ENCODE data around the gene GPR42. TPM values are rescaled to one million over a fixed set of nuclear protein-coding genes. Genes with fewer than 3 reads are reported as not detected.

The GPR42 gene
- total and polyA plus RNA-seq, 4 donors = not detected

- no peaks in the 10 kb centered on the region for H3K27me3 ChIP-seq (ENCODE audit: control insufficient read depth in 1 of 2, insufficient read depth in 2 of 2, low read length in 1 of 2)
- intact Hi-C loops (cut with DNase I) = no loop called here
- H3K27ac ChIP-seq (ENCODE audit: low read depth in 1 of 2, low read length in 2 of 2) = no peak overlapping the region
Observed at GRCh38 chr19:35350591-35350990, 20.3 kb upstream of the GPR42 start.

GRCh38 chr19:35351411-35352176 is 19.3 kb upstream of the GPR42 start:
- ATAC-seq (ENCODE audit: low FRiP score) = no peak
- DNase-seq = peak; percentile 38 to 64

More at GRCh38 chr19:35350591-35350990, 20.3 kb upstream of the GPR42 start:
- Histone ChIP-seq H3K4me3 (ENCODE audit: low read length in 2 of 2) (no peak overlapping the region), H3K9me3 (ENCODE audit: control insufficient read depth, low read length) (no peaks in the 10 kb centered on the region), H3K36me3 (ENCODE audit: control insufficient read depth in 1 of 2, insufficient read depth in 2 of 2, low read length in 1 of 2) (no peaks in the 10 kb centered on the region), H3K4me1 (ENCODE audit: control insufficient read depth in 1 of 2, insufficient read depth in 2 of 2, low read length in 2 of 2) (no peaks in the 10 kb centered on the region)
- peak in 1 of 2 donors; percentile 58 for DNase-seq
- no peak for ATAC-seq (ENCODE audit: low FRiP score)
- WGBS, 2 donors = 78 to 85% methylated on average over 7 of the region's 7 CpGs

GRCh38 chr19:35352177-35352447 is 18.8 kb upstream of the GPR42 start:
- intact Hi-C loops (cut with DNase I) = no loop called here
- Histone ChIP-seq H3K36me3 (ENCODE audit: control insufficient read depth in 1 of 2, insufficient read depth in 2 of 2, low read length in 1 of 2) (no peaks in the 10 kb centered on the region), H3K27ac (ENCODE audit: low read depth in 1 of 2, low read length in 2 of 2) (no peak overlapping the region), H3K9me3 (ENCODE audit: control insufficient read depth, low read length) (no peaks in the 10 kb centered on the region), H3K4me1 (ENCODE audit: control insufficient read depth in 1 of 2, insufficient read depth in 2 of 2, low read length in 2 of 2) (no peaks in the 10 kb centered on the region), H3K27me3 (ENCODE audit: control insufficient read depth in 1 of 2, insufficient read depth in 2 of 2, low read length in 1 of 2) (no peaks in the 10 kb centered on the region), H3K4me3 (ENCODE audit: low read length in 2 of 2) (no peak overlapping the region)
- WGBS, 2 donors = 81 to 86% methylated on average over 18 of the region's 18 CpGs
- DNase-seq (no peak), ATAC-seq (ENCODE audit: low FRiP score) (no peak)

More at GRCh38 chr19:35351411-35352176, 19.3 kb upstream of the GPR42 start:
- H3K27me3 ChIP-seq (ENCODE audit: control insufficient read depth in 1 of 2, insufficient read depth in 2 of 2, low read length in 1 of 2) = no peaks in the 10 kb centered on the region
- no peak overlapping the region for H3K27ac ChIP-seq (ENCODE audit: low read depth in 1 of 2, low read length in 2 of 2)
- no peaks in the 10 kb centered on the region for H3K9me3 ChIP-seq (ENCODE audit: control insufficient read depth, low read length)
- WGBS, 2 donors = 91 to 92% methylated on average over 44 to 47 of the region's 47 CpGs
- H3K4me3 ChIP-seq (ENCODE audit: low read length in 2 of 2) = no peak overlapping the region
- intact Hi-C loops (cut with DNase I) = no loop called here
- H3K4me1 ChIP-seq (ENCODE audit: control insufficient read depth in 1 of 2, insufficient read depth in 2 of 2, low read length in 2 of 2) = no peaks in the 10 kb centered on the region
- no peaks in the 10 kb centered on the region for H3K36me3 ChIP-seq (ENCODE audit: control insufficient read depth in 1 of 2, insufficient read depth in 2 of 2, low read length in 1 of 2)

- H3K27ac ChIP-seq (ENCODE audit: low read depth in 1 of 2, low read length in 2 of 2) = no peak overlapping the region
Observed at GRCh38 chr19:35352448-35353304, 18.2 kb upstream of the GPR42 start.

GRCh38 chr19:35353635-35354034 is 17.2 kb upstream of the GPR42 start:
- no peak overlapping the region for H3K4me3 ChIP-seq (ENCODE audit: low read length in 2 of 2)
- no peaks in the 10 kb centered on the region for H3K4me1 ChIP-seq (ENCODE audit: control insufficient read depth in 1 of 2, insufficient read depth in 2 of 2, low read length in 2 of 2)
- 66 to 70% methylated on average over 9 of the region's 9 CpGs for WGBS, 2 donors
- no peaks in the 10 kb centered on the region for H3K27me3 ChIP-seq (ENCODE audit: control insufficient read depth in 1 of 2, insufficient read depth in 2 of 2, low read length in 1 of 2)
- intact Hi-C loops (cut with DNase I) = no loop called here
- ATAC-seq (ENCODE audit: low FRiP score) (no peak), DNase-seq (peak in 1 of 2 donors; percentile 9)
- H3K27ac ChIP-seq (ENCODE audit: low read depth in 1 of 2, low read length in 2 of 2) = no peak overlapping the region
- no peaks in the 10 kb centered on the region for H3K9me3 ChIP-seq (ENCODE audit: control insufficient read depth, low read length)
- H3K36me3 ChIP-seq (ENCODE audit: control insufficient read depth in 1 of 2, insufficient read depth in 2 of 2, low read length in 1 of 2) = no peaks in the 10 kb centered on the region

More at GRCh38 chr19:35352448-35353304, 18.2 kb upstream of the GPR42 start:
- 30 to 35% methylated on average over 32 of the region's 32 CpGs for WGBS, 2 donors
- H3K4me1 ChIP-seq (ENCODE audit: control insufficient read depth in 1 of 2, insufficient read depth in 2 of 2, low read length in 2 of 2) = no peaks in the 10 kb centered on the region
- intact Hi-C loops (cut with DNase I) = no loop called here
- ATAC-seq (ENCODE audit: low FRiP score) (peak; percentile 62), DNase-seq (peak; percentile 67 to 74)
- H3K27me3 ChIP-seq (ENCODE audit: control insufficient read depth in 1 of 2, insufficient read depth in 2 of 2, low read length in 1 of 2) = no peaks in the 10 kb centered on the region
- no peaks in the 10 kb centered on the region for H3K36me3 ChIP-seq (ENCODE audit: control insufficient read depth in 1 of 2, insufficient read depth in 2 of 2, low read length in 1 of 2)
- no peaks in the 10 kb centered on the region for H3K9me3 ChIP-seq (ENCODE audit: control insufficient read depth, low read length)
- H3K4me3 ChIP-seq (ENCODE audit: low read length in 2 of 2) = no peak overlapping the region

GRCh38 chr19:35354898-35355297 is 16.0 kb upstream of the GPR42 start:
- H3K9me3 ChIP-seq (ENCODE audit: control insufficient read depth, low read length) = no peaks in the 10 kb centered on the region
- no peaks in the 10 kb centered on the region for H3K27me3 ChIP-seq (ENCODE audit: control insufficient read depth in 1 of 2, insufficient read depth in 2 of 2, low read length in 1 of 2)
- no peaks in the 10 kb centered on the region for H3K4me1 ChIP-seq (ENCODE audit: control insufficient read depth in 1 of 2, insufficient read depth in 2 of 2, low read length in 2 of 2)
- intact Hi-C loops (cut with DNase I) = no loop called here
- DNase-seq (peak in 1 of 2 donors; percentile 47), ATAC-seq (ENCODE audit: low FRiP score) (no peak)
- H3K27ac ChIP-seq (ENCODE audit: low read depth in 1 of 2, low read length in 2 of 2) = no peak overlapping the region
- no peak overlapping the region for H3K4me3 ChIP-seq (ENCODE audit: low read length in 2 of 2)
- no peaks in the 10 kb centered on the region for H3K36me3 ChIP-seq (ENCODE audit: control insufficient read depth in 1 of 2, insufficient read depth in 2 of 2, low read length in 1 of 2)
- 75 to 80% methylated on average over 8 of the region's 8 CpGs for WGBS, 2 donors

GRCh38 chr19:35355791-35356460 is 14.9 kb upstream of the GPR42 start:
- DNase-seq (no peak), ATAC-seq (ENCODE audit: low FRiP score) (no peak)
- no peaks in the 10 kb centered on the region for H3K36me3 ChIP-seq (ENCODE audit: control insufficient read depth in 1 of 2, insufficient read depth in 2 of 2, low read length in 1 of 2)
- intact Hi-C loops (cut with DNase I) = no loop called here
- whole genome bisulfite sequencing, 2 donors = 23 to 29% methylated on average over 6 of the region's 6 CpGs
- no peaks in the 10 kb centered on the region for H3K4me1 ChIP-seq (ENCODE audit: control insufficient read depth in 1 of 2, insufficient read depth in 2 of 2, low read length in 2 of 2)
- H3K9me3 ChIP-seq (ENCODE audit: control insufficient read depth, low read length) = no peaks in the 10 kb centered on the region
- H3K27ac ChIP-seq (ENCODE audit: low read depth in 1 of 2, low read length in 2 of 2) = no peak overlapping the region
- H3K27me3 ChIP-seq (ENCODE audit: control insufficient read depth in 1 of 2, insufficient read depth in 2 of 2, low read length in 1 of 2) = no peaks in the 10 kb centered on the region
- H3K4me3 ChIP-seq (ENCODE audit: low read length in 2 of 2) = no peak overlapping the region

- ATAC-seq (ENCODE audit: low FRiP score) = no peak
- H3K36me3 ChIP-seq (ENCODE audit: control insufficient read depth in 1 of 2, insufficient read depth in 2 of 2, low read length in 1 of 2) = no peaks in the 10 kb centered on the region
- H3K9me3 ChIP-seq (ENCODE audit: control insufficient read depth, low read length) = no peaks in the 10 kb centered on the region
- WGBS, 2 donors = 48 to 50% methylated on average over 18 of the region's 18 CpGs
- peak; percentile 76 to 84 for DNase-seq
- H3K27me3 ChIP-seq (ENCODE audit: control insufficient read depth in 1 of 2, insufficient read depth in 2 of 2, low read length in 1 of 2) = no peaks in the 10 kb centered on the region
- no peaks in the 10 kb centered on the region for H3K4me1 ChIP-seq (ENCODE audit: control insufficient read depth in 1 of 2, insufficient read depth in 2 of 2, low read length in 2 of 2)
- no peak within 1 kb of the TSS for H3K27ac ChIP-seq (ENCODE audit: low read depth in 1 of 2, low read length in 2 of 2)
- intact Hi-C loops (cut with DNase I) = no loop called here
- H3K4me3 ChIP-seq (ENCODE audit: low read length in 2 of 2) = no peak within 1 kb of the TSS
Observed at GRCh38 chr19:35357867-35358573, 12.8 kb upstream of the GPR42 start, which contains the start of gene FFAR3. TSS of gene FFAR3 (plus strand) at chr19:35358460. CDS start at chr19:35358891, 431 bp downstream.

Data from aorta (tissue), 5 donors.